LNCAP (cell line): ENCODE results near the gene BLOC1S1.

ENCODE experiments used
- TF ChIP-seq, protein P1 (sequence below): fragments of 450-650 bp; IDR thresholded peaks from 2 replicates; pipeline ENCODE4 v1.5.1; 2017; ENCODE audit warnings: mild to moderate bottlenecking

The BLOC1S1 gene

DNA sequence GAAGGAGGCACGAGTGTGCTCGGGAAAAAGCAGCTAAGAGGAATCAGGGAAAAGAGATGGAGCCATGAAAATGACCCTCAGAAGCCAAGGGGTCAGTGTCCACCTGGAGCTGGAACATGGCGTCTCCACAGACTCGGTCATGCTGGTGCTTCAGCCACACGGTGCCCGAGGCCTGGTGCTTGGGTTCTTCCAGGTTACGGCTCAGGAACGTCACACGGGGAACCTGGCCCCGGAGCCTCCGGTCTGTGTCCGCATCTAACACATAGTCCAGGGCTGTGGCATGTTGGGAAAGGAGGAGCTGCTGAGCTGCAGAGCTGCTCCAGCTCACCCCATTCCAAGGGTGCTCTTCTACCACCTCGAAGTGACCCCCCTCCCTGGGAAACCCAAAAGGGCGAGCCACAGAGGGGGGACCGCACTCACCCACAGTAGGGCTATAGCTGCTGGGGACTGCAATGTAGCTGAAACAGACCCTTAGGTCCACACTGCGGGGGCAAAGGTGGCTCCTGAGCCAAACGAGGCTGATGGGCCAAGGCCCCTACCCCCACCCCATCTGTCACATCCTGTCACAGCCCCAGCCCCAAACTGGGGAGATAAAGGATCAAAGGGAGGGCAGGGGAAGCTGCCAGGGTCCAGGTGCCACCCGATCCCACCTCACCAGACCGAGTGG is 18.9 kb upstream of the BLOC1S1 start:
- TF ChIP-seq, protein P1, sequence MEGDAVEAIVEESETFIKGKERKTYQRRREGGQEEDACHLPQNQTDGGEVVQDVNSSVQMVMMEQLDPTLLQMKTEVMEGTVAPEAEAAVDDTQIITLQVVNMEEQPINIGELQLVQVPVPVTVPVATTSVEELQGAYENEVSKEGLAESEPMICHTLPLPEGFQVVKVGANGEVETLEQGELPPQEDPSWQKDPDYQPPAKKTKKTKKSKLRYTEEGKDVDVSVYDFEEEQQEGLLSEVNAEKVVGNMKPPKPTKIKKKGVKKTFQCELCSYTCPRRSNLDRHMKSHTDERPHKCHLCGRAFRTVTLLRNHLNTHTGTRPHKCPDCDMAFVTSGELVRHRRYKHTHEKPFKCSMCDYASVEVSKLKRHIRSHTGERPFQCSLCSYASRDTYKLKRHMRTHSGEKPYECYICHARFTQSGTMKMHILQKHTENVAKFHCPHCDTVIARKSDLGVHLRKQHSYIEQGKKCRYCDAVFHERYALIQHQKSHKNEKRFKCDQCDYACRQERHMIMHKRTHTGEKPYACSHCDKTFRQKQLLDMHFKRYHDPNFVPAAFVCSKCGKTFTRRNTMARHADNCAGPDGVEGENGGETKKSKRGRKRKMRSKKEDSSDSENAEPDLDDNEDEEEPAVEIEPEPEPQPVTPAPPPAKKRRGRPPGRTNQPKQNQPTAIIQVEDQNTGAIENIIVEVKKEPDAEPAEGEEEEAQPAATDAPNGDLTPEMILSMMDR, result no peak

DNA sequence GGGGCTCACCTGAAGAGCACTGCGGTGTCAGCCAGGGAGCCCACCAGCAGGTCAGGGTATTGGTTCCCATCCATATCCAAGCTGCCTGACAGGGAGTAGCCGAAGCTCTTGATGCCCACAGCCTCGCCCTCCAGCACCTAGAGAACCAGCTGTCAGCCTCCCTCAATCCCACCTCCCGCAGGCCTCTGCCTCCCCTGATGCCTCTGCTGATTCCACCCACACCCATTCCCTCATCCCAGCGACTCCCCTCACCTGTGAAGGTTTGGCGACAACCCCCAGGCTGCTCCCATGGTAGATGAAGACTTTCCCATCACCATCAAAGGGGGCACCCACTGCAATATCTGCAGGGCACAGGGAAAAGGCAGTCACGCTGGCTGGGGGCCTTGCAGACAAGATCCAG is 18.2 kb upstream of the BLOC1S1 start:
- TF ChIP-seq, protein P1, result no peak

DNA sequence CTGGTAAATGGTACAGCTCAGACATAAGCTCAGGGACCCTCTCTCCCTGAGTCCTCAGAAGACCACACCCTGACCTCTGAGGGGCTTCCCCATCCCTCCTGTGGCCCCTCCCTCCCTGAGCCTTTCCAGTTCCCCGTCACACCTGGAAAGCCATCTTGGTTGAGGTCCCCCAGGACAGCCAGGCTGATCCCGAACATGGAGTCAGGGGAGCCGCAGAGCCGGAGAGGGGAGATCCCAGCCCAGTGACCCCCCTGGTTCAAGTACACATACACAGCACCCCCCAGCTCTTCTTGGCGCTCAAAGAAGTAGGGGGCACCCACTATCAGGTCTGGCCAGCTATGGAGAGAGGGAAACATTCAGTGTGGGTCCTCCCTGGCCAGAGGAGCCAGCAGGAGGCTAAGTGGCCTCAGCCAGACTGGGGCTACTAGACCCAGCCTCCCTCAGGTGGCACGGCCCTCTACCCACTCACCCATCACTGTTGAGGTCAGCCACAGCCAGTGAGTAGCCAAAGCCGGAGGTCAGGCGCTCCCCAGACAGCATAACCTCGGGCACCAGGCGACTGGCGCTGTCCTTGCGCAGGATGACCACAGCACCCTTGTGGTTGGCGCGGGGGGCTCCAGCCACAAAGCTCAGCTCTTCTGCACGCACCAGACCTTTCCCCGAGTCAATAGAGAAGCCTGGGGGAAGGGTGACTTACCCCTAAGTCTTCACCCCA is 17.4 kb upstream of the BLOC1S1 start:
- TF ChIP-seq, protein P1, result no peak

DNA sequence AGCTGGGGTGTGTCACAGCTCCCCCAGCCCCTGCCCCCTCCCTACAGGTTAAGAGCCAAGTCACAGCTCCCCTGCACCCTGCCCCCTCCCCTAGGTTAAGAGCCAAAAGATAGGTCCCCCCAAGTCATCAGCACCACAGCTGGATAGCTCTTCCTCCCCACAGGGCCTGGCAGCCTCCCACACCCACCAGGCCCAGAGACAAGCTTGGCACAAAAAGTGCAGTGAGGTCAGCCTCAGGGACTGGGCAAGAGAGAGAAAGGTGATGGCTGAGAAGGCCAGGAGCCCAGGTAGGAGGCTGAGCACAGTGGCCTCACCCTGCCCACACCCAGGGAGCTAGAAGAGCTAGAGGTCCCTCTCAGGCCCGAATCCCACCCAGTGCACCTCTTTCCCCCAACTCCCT is 16.9 kb upstream of the BLOC1S1 start:
- TF ChIP-seq, protein P1, result no peak

DNA sequence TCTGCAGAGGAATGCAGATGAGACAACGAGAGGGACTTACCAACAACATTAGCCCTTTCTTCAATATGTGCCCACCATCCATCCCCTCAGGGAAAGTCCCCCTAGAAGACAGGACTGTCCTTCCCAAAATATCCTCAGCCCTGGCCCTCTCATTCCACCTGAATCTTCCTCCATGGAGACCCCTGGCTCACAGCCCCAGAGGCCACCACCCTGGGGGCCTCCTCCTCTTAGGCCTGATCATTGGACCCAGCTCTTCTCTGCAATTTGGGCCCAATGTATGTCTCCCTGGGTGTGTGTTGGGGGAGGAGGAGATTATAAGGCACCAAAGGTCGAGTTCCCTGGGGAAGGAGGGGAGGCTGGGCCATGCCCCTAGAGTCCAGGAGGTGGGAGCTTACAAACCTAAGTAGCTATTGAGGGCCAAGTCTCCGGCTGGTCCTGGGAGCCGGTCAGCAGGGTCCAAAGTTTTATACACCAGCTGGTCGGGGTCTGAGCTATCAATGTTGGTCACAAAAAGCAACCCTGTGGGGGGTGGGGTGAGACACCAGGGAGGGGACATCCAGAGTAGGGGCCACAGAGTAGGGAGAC is 16.3 kb upstream of the BLOC1S1 start:
- TF ChIP-seq, protein P1, result no peak

DNA sequence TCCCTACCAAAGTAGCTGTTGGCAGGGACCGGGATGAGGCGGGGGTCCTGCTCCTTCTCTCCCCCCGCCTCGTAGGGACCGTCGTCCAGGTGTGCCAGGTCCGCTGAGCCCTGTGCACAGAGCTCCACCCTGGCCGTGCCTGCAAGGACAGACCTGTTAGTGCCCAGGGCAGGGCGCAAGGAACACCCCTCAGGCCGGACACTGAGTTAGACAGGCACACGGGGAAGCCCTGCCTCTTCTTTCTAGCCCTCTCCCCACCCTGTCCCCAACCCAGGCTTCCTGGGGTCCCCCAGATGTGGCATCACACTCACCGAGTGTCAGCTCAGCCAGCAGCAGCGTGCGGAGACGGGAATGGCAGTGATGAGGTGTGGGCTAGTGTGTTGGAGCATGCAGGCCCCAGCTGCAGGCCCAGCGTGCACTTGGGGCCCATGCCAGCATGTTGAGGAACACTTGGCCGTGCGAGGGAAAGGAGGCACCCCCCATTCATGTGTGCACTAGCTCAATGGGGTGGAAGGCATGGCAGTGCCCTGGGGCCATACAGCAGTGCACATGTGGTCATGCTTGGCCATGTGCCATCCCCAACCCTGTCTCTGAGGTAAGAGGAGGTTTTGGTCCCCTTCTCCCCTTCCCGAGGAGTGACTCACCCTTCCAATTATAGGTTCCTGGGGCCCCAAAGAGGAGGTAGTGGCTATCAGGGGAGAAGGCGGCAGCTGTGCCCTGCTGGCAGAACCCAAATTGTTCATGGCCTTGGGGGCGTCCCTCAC is 15.4 kb upstream of the BLOC1S1 start:
- TF ChIP-seq, protein P1, result no peak

DNA sequence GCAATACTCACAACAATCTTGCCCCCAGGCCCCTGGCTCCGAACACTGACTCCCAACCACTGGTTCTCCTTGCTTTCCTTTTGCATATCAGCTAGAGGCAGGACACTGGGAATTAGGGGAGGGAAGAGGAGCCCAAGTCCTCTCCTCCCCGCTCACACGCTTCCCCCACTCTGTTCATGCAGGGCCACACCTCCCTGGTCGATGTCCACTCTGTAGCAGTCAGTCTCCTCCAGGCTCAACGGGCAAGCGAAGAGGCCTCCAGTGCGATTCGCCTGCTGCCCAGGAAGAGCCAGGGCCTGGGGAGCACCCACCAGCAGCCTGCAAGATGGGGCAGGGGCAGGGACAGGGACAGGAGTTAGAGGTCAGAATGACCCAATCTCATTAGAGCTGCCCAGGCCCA is 13.0 kb upstream of the BLOC1S1 start:
- TF ChIP-seq, protein P1, result no peak
